Sigmoid colon (tissue), 7 donors: ENCODE data around the gene GALNT18. TPM values are rescaled to one million over a fixed set of nuclear protein-coding genes. Genes with fewer than 3 reads are reported as not detected.
"Not testable (repeated sequence)": the region's sequence is repeated elsewhere in the genome, so short reads cannot be mapped to it uniquely, and the experiment has no call there.

Experiments used
- DNase-seq: peaks from one replicate; pipeline ENCODE4 v3.0.0-alpha.2; 2019
- H3K27ac ChIP-seq, 4 donors: fragments of 200-600 bp; sonication (generic); one replicate each; pipeline ENCODE4 v1.5.1; 2016 to 2019; ENCODE audit warnings: mild to moderate bottlenecking in 1 of 4
- H3K27me3 ChIP-seq, 3 donors: fragments of 200-600 bp; sonication (generic); one replicate each; pipeline ENCODE4 v1.5.1; 2019; ENCODE audit warnings: mild to moderate bottlenecking in 1 of 3
- H3K36me3 ChIP-seq, 4 donors: fragments of 200-600 bp; sonication (generic); one replicate each; pipeline ENCODE4 v1.5.1; 2016 to 2019
- H3K4me1 ChIP-seq, 4 donors: fragments of 200-600 bp; sonication (generic); one replicate each; pipeline ENCODE4 v1.5.1; 2017 to 2019
- H3K4me3 ChIP-seq, 4 donors: fragments of 200-600 bp; sonication (generic); one replicate each; pipeline ENCODE4 v1.5.1; 2017 to 2019; ENCODE audit warnings: mild to moderate bottlenecking in 2 of 4, moderate library complexity in 1 of 4
- H3K9me3 ChIP-seq, 4 donors: fragments of 200-600 bp in 3 of 4; sonication (generic) in 3 of 4; one replicate each; pipeline versions ENCODE4 v1.5.1 to v1.6.1; 2013 to 2019
- EP300 ChIP-seq, 4 donors: sonication (generic); formaldehyde crosslinking; IDR thresholded peaks; one replicate each; pipeline ENCODE4 v1.6.1; 2017; ENCODE audit warnings: antibody characterized with exemption in 4 of 4
- POLR2A ChIP-seq, 2 donors: fragments of 450-650 bp; IDR thresholded peaks; one replicate each; pipeline ENCODE4 v1.6.1; 2016; ENCODE audit warnings: antibody characterized with exemption in 2 of 2, mild to moderate bottlenecking in 2 of 2, moderate library complexity in 2 of 2
- POLR2AphosphoS5 ChIP-seq, 4 donors: sonication (generic); formaldehyde crosslinking; IDR thresholded peaks; one replicate each; pipeline ENCODE4 v1.6.1; 2017; ENCODE audit warnings: antibody characterized with exemption in 4 of 4
- WGBS, 2 donors: extraction: QIAGEN DNeasy Blood & Tissue Kit; methylation state at CpG; one replicate each; pipeline ENCODE4 v1.1.7; 2013; 5-methylcytosine and 5-hydroxymethylcytosine counted together
- intact Hi-C: fragments of 100-400 bp; cut with DNase I; formaldehyde crosslinking; loops from one replicate; pipeline ENCODE4 v1.15.1; 2023
- polyA plus RNA-seq, 3 donors: library from polyadenylated mRNA; stranded (reverse); fragments of 200-250 nt; gene quantifications; one replicate each; pipeline ENCODE4 v1.2.3, GENCODE V29; 2013
- total RNA-seq, 4 donors: library from RNA; depleted of rRNA; stranded (reverse); fragments of >200 nt; gene quantifications; one replicate each; pipeline ENCODE4 v1.1.0, GENCODE V29; 2016
- TF ChIP-seq, protein P1 (sequence below), 4 experiments: fragments of 450-650 bp in 3 of 4; fragments of 200-600 bp in 1 of 4; IDR thresholded peaks; one replicate each; pipeline ENCODE4 v1.5.1; 2016 to 2019; ENCODE audit warnings: antibody characterized with exemption in 4 of 4, mild to moderate bottlenecking in 3 of 4, moderate library complexity in 2 of 4
- donor health status: healthy with polysubstance abuse.
- donor health status: Bipolar disorder and iron deficiency.
- donor health status: healthy.

Gene GALNT18
- total and polyA plus RNA-seq, 7 donors: 0.92 to 48.6 (median 34.9) TPM

DNA sequence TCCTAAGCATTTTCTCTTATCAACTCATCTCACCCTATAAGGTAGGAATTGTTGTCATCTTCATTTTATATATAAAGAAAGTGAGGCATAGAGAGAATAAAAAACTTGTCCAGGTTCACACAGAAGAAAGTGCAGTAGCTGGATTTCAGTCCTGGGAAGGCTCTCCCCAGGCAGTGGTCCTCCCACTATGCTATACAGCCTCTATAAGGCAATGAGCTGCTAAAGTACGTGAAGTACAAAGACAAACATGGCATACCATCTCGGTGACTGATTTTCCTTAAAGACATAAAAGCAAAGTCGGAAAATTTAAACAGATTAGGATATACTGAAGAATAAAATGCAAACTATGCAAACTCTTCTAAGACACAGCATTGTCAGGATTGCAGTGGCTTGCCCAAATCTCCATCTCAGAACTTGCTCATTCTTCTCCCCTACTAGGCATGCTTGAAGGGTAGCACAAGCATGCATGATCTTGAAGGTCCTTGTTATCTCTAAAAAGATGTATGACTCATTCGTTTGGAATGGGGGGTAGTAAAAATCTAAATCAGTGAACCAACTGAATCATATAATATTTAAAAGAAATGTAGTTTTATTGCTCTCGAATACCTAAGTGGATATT is 171.0 kb downstream of the GALNT18 start:
- H3K4me3 ChIP-seq: no peak overlapping the region
- H3K27me3 ChIP-seq: no peaks in the 10 kb centered on the region
- peak overlapping the region in 3 of 4 donors; percentile 59 to 78 (median 66) for H3K27ac ChIP-seq
- no peak for TF ChIP-seq EP300 (IDR thresholded peaks at IDR 0.05)
- no peak for TF ChIP-seq POLR2AphosphoS5 (IDR thresholded peaks at IDR 0.05)
- TF ChIP-seq, protein P1, sequence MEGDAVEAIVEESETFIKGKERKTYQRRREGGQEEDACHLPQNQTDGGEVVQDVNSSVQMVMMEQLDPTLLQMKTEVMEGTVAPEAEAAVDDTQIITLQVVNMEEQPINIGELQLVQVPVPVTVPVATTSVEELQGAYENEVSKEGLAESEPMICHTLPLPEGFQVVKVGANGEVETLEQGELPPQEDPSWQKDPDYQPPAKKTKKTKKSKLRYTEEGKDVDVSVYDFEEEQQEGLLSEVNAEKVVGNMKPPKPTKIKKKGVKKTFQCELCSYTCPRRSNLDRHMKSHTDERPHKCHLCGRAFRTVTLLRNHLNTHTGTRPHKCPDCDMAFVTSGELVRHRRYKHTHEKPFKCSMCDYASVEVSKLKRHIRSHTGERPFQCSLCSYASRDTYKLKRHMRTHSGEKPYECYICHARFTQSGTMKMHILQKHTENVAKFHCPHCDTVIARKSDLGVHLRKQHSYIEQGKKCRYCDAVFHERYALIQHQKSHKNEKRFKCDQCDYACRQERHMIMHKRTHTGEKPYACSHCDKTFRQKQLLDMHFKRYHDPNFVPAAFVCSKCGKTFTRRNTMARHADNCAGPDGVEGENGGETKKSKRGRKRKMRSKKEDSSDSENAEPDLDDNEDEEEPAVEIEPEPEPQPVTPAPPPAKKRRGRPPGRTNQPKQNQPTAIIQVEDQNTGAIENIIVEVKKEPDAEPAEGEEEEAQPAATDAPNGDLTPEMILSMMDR (IDR thresholded peaks at IDR 0.05): no peak
- TF ChIP-seq POLR2A (IDR thresholded peaks at IDR 0.05): no peak
- peaks cover 0 to 69% (median 31%) of the 10 kb centered on the region in 4 donors for H3K4me1 ChIP-seq
- H3K36me3 ChIP-seq: peaks cover 0 to 6% (median 0%) of the 10 kb centered on the region in 4 donors
- DNase-seq: no peak
- intact Hi-C loops: no loop called here
- no peaks in the 10 kb centered on the region for H3K9me3 ChIP-seq
- 57 to 80% methylated on average over 5 of the region's 5 CpGs for WGBS, 2 donors

DNA sequence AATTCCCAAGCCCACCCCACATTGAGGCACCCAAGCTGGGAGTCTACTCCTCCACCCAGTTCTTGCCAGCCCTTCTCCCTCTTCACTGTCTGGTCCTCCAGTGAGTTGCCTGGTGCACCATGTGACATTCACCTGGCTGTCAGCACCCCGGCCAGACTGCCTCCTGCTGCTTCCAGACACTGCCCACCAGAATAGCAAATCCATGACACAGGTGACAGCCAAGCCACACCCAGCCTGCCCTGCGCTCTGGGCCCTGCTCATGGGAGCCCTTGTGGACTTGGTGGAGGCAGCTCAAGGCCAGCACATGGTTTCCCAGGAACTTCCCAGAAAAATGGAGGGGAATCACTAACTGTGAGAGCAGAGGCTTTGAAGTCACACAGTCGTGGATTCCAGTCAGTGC is 172.5 kb downstream of the GALNT18 start:
- 81 to 88% methylated on average over 3 of the region's 3 CpGs for WGBS, 2 donors
- DNase-seq: no peak
- H3K9me3 ChIP-seq: no peaks in the 10 kb centered on the region
- peaks cover 0 to 6% (median 0%) of the 10 kb centered on the region in 4 donors for H3K36me3 ChIP-seq
- H3K4me1 ChIP-seq: peaks cover 0 to 74% (median 38%) of the 10 kb centered on the region in 4 donors
- TF ChIP-seq EP300 (IDR thresholded peaks at IDR 0.05) (no peak), POLR2A (IDR thresholded peaks at IDR 0.05) (no peak), POLR2AphosphoS5 (IDR thresholded peaks at IDR 0.05) (no peak)
- no peak overlapping the region for H3K4me3 ChIP-seq
- no peaks in the 10 kb centered on the region for H3K27me3 ChIP-seq
- intact Hi-C loops: no loop called here
- peak overlapping the region in 2 of 4 donors; percentile 66 to 78 for H3K27ac ChIP-seq

DNA sequence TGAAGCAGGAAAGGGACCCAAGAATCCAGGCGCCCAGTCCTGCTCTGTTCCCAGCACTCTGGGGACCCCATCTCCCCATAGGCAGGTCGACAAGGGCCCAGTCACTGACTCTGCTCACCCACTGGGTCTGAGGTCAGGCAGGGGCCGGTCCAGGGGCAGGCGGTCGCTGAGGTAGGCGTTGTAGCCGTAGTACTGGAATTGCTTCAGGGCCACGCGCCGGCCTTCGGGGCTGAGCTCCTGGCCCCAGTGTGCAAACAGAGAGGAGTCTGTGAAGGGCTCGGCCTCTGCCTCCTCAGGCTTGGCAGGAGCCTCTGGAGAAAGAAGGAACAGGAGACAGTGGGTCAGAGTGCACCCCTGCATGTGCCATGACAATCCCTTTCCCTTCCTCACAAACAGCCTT is 173.2 kb downstream of the GALNT18 start:
- Histone ChIP-seq H3K9me3 (no peaks in the 10 kb centered on the region), H3K36me3 (peaks cover 0 to 6% (median 0%) of the 10 kb centered on the region in 4 donors), H3K27me3 (no peaks in the 10 kb centered on the region), H3K4me3 (no peak overlapping the region), H3K27ac (peak overlapping the region in 1 of 4 donors; percentile 78), H3K4me1 (peaks cover 0 to 75% (median 43%) of the 10 kb centered on the region in 4 donors)
- DNase-seq: no peak
- WGBS, 2 donors: 93% methylated on average over 12 of the region's 12 CpGs
- intact Hi-C loops: no loop called here
- TF ChIP-seq, protein P1 (IDR thresholded peaks at IDR 0.05): no peak
- TF ChIP-seq POLR2A (IDR thresholded peaks at IDR 0.05) (no peak), POLR2AphosphoS5 (IDR thresholded peaks at IDR 0.05) (no peak), EP300 (IDR thresholded peaks at IDR 0.05) (no peak)

- H3K36me3 ChIP-seq, DNase-seq, intact Hi-C loops, H3K4me3 ChIP-seq, H3K27me3 ChIP-seq, H3K9me3 ChIP-seq: not testable (repeated sequence)
- peaks cover 0 to 85% (median 43%) of the 10 kb centered on the region in 4 donors for H3K4me1 ChIP-seq
- WGBS, 2 donors: 86 to 89% methylated on average over 3 of the region's 3 CpGs
- H3K27ac ChIP-seq: peak overlapping the region in 1 of 4 donors; percentile 78
Measured at GRCh38 chr11:11447601-11448000, 174.2 kb downstream of the GALNT18 start.

DNA sequence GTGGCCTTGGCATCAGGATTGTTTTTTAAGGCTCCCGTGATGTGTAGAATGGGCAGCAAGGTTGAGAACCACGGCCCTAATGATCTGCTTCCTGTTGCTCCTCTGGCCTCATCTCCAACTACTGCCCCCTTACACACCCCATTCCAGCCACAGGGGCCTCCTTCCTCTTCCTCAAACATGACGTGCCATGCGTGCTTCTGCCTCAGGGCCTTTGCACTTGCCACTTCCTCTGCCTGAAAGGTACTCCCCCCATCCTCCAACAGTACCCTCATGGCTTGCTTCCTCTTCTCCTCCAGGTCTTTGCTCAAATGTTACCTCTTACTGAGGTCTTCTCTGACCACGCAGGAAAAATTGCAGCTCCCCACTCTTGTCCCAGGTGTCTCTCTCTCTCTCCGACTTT is 174.8 kb downstream of the GALNT18 start:
- H3K27ac ChIP-seq: peak overlapping the region in 1 of 4 donors; percentile 70
- DNase-seq: no peak
- 74 to 79% methylated on average over 6 of the region's 6 CpGs for WGBS, 2 donors
- H3K27me3 ChIP-seq: no peaks in the 10 kb centered on the region
- TF ChIP-seq POLR2A (IDR thresholded peaks at IDR 0.05): no peak
- TF ChIP-seq EP300 (IDR thresholded peaks at IDR 0.05): no peak
- TF ChIP-seq POLR2AphosphoS5 (IDR thresholded peaks at IDR 0.05): no peak
- TF ChIP-seq, protein P1 (IDR thresholded peaks at IDR 0.05): no peak
- H3K9me3 ChIP-seq: no peaks in the 10 kb centered on the region
- H3K36me3 ChIP-seq: peaks cover 0 to 6% (median 0%) of the 10 kb centered on the region in 4 donors
- intact Hi-C loops: no loop called here
- H3K4me3 ChIP-seq: no peak overlapping the region
- peaks cover 0 to 91% (median 43%) of the 10 kb centered on the region in 4 donors for H3K4me1 ChIP-seq
